MCF 10A (cell line): ENCODE data around the gene CROCC. TPM values are rescaled to one million over a fixed set of nuclear protein-coding genes. Genes with fewer than 3 reads are reported as not detected.

Experiments
- BruUV-seq: library from RNA; stranded (reverse); fragments of 400-500 nt; replicated peaks from 2 replicates; lab custom pipeline; 2021; lab: Mats Ljungman, UMichigan
- CTCF ChIA-PET: fragments of 300-600 bp; sonication (Branson Sonifier 250); formaldehyde crosslinking; extraction: SDS; loops from one replicate; lab custom pipeline; 2021; ENCODE audit warnings: antibody characterized with exemption, inconsistent platforms; lab: Yijun Ruan, JAX
- POLR2A ChIA-PET: fragments of 300-600, 350-650 bp; sonication (Branson Sonifier 250); formaldehyde crosslinking; extraction: SDS; loops from one replicate; lab custom pipeline; 2020; ENCODE audit warnings: antibody characterized with exemption, inconsistent platforms; lab: Yijun Ruan, JAX
- DNase-seq: peaks from one replicate; pipeline ENCODE4 v3.0.0-alpha.2; 2018; ENCODE audit not compliant: unreplicated experiment
- H3K27ac Mint-ChIP-seq: one replicate; pipeline ENCODE4 v1.8.0; 2022; ENCODE audit warnings: mild to moderate bottlenecking, low read depth, mixed read lengths; ENCODE audit not compliant: unreplicated experiment
- H3K27me3 Mint-ChIP-seq: one replicate; pipeline ENCODE4 v1.8.0; 2022; ENCODE audit warnings: mixed read lengths; ENCODE audit not compliant: insufficient read depth, unreplicated experiment
- H3K36me3 Mint-ChIP-seq: one replicate; pipeline ENCODE4 v1.8.0; 2022; ENCODE audit warnings: mild to moderate bottlenecking, moderate library complexity, mixed read lengths; ENCODE audit not compliant: insufficient read depth, unreplicated experiment
- H3K4me1 Mint-ChIP-seq: one replicate; pipeline ENCODE4 v1.8.0; 2022; ENCODE audit warnings: mixed read lengths; ENCODE audit not compliant: insufficient read depth, unreplicated experiment
- H3K4me3 Mint-ChIP-seq: one replicate; pipeline ENCODE4 v1.8.0; 2022; ENCODE audit warnings: mild to moderate bottlenecking, moderate library complexity, mixed read lengths; ENCODE audit not compliant: unreplicated experiment
- H3K9me3 Mint-ChIP-seq: one replicate; pipeline ENCODE4 v1.8.0; 2022; ENCODE audit warnings: mixed read lengths; ENCODE audit not compliant: unreplicated experiment
- intact Hi-C: fragments of 100-400 bp; cut with micrococcal nuclease; formaldehyde crosslinking; loops from 2 replicates; pipeline ENCODE4 v1.14.1; 2022
- total RNA-seq: library from RNA; stranded (reverse); gene quantifications from 2 replicates; pipeline ENCODE4 v1.2.3, GENCODE V29; 2022
- TF ChIP-seq, protein P1 (sequence below): fragments of 200-600 bp; IDR thresholded peaks from one replicate; pipeline ENCODE4 v1.8.0; 2022; ENCODE audit warnings: antibody characterized with exemption, mild to moderate bottlenecking; ENCODE audit not compliant: unreplicated experiment

Gene CROCC
- total RNA-seq, 1 experiment from 2014 or later: 9.6 TPM

DNA sequence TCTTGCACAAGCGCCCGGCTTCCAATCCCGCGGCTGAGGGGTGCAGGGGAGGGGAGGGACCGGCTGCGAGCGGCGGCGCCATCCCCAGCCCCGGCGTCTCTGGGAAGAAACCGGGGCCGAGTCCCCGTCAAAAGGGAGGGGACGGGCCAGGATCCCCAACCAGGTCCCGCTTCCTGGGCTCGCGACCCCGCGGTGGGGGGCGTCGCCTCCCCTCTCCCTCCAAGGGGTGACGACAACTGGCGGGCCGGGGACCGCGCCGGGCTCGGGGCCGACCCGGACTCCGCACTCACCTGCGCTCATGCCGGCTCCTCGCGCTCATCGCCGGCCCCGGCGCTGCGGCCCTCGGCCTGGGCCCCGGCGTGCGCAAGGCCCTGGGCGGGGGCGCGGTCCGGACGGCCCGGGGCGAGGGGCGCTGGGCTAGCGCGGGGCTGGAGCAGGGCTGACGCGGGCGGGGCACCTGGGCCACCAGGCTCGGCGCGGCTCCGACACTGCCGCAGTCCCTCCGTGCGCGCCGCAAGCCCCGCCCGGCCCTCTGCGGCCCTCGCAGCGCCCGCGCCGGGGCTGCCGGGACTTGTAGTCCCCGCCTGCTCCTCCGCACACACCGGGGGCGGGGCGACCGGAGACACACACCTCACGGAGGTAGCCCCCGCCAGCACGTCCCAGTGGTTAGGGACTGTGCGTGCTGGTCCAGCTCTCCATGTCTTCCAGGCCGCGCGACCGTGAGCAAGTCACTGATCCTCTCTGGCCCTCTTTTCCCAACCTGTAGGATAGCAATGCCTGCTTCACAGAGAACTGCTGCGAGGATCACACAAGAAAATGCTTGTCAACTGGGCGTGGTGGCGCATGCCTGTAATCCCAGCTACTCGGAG is 89.9 kb downstream of the CROCC start, which contains the start of gene ATP13A2:
TSS of gene ATP13A2 (minus strand) at position 490 of the 869 bp plus-strand sequence. CDS start at position 300, 190 bp downstream.
- Mint-ChIP-seq H3K4me1 (peaks cover 18% of the 10 kb centered on the region), H3K27me3 (no peaks in the 10 kb centered on the region), H3K9me3 (no peaks in the 10 kb centered on the region), H3K36me3 (no peaks in the 10 kb centered on the region), H3K27ac (peak within 1 kb of the TSS; percentile 42), H3K4me3 (peak within 1 kb of the TSS; percentile 76)
- ChIA-PET POLR2A (interaction anchor here (0.6 to 2.0 kb wide), 5 partner anchors 8 to 60 kb away, joined by 3 to 13 read pairs (median 3); no protein-coding TSS in a partner anchor), CTCF (interaction anchor here (0.7 kb wide), 1 partner anchor 57 kb away, joined by 5 read pairs; no protein-coding TSS in a partner anchor)
- peak; percentile 75 for DNase-seq
- TF ChIP-seq, protein P1, sequence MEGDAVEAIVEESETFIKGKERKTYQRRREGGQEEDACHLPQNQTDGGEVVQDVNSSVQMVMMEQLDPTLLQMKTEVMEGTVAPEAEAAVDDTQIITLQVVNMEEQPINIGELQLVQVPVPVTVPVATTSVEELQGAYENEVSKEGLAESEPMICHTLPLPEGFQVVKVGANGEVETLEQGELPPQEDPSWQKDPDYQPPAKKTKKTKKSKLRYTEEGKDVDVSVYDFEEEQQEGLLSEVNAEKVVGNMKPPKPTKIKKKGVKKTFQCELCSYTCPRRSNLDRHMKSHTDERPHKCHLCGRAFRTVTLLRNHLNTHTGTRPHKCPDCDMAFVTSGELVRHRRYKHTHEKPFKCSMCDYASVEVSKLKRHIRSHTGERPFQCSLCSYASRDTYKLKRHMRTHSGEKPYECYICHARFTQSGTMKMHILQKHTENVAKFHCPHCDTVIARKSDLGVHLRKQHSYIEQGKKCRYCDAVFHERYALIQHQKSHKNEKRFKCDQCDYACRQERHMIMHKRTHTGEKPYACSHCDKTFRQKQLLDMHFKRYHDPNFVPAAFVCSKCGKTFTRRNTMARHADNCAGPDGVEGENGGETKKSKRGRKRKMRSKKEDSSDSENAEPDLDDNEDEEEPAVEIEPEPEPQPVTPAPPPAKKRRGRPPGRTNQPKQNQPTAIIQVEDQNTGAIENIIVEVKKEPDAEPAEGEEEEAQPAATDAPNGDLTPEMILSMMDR: no peak
- intact Hi-C loops: loop anchor here (5.0 kb wide), 1 partner anchor 36 kb away; no protein-coding TSS in a partner anchor
- BruUV-seq: no TSS peak

DNA sequence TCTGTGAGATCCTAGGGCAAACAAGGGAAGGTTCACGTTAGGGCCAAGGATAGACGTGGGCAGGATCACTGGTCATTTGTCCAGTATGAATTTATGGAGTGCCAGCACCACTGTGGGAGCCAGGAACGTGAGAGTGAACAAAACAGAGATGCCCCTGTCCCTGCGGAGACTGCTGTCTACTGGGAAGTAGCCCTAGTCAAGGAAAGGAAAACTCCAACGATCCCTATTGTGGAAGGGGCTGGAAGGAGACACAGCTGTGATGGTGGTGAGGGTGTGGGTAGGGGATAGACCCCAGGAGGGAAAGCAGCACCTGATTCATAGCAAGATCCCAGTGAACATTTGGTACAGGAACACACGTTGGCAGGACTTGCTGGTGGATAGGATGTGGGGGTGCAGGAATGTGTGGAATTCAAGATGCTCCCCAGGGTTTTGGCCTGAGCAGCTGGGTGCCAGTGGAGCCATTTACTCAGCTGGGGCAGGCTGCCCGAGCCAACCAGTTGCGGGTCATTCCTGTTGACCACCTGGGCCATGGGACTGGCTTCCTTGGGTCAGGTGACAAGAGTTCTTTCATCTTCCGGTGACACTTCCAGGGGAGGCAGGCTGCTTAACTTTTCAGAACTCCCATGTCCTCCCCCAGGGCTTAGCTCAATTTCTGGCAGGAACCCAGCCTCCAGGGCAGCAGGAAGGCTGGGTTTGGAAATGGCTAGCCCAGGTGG is 91.2 kb downstream of the CROCC start:
- peaks cover 6% of the 10 kb centered on the region for H3K36me3 Mint-ChIP-seq
- no peak overlapping the region for H3K4me3 Mint-ChIP-seq
- H3K4me1 Mint-ChIP-seq: peaks cover 18% of the 10 kb centered on the region
- no peaks in the 10 kb centered on the region for H3K9me3 Mint-ChIP-seq
- BruUV-seq: no TSS peak
- POLR2A ChIA-PET: interaction anchor here (0.6 to 2.0 kb wide), 6 partner anchors 9 to 61 kb away, joined by 3 to 13 read pairs (median 4); no protein-coding TSS in a partner anchor
- DNase-seq: peak; percentile 49
- H3K27me3 Mint-ChIP-seq: no peaks in the 10 kb centered on the region
- CTCF ChIA-PET: no interaction called here
- TF ChIP-seq, protein P1: no peak
- intact Hi-C loops: loop anchor here (5.0 kb wide), 1 partner anchor 34 kb away; no protein-coding TSS in a partner anchor
- no peak overlapping the region for H3K27ac Mint-ChIP-seq

DNA sequence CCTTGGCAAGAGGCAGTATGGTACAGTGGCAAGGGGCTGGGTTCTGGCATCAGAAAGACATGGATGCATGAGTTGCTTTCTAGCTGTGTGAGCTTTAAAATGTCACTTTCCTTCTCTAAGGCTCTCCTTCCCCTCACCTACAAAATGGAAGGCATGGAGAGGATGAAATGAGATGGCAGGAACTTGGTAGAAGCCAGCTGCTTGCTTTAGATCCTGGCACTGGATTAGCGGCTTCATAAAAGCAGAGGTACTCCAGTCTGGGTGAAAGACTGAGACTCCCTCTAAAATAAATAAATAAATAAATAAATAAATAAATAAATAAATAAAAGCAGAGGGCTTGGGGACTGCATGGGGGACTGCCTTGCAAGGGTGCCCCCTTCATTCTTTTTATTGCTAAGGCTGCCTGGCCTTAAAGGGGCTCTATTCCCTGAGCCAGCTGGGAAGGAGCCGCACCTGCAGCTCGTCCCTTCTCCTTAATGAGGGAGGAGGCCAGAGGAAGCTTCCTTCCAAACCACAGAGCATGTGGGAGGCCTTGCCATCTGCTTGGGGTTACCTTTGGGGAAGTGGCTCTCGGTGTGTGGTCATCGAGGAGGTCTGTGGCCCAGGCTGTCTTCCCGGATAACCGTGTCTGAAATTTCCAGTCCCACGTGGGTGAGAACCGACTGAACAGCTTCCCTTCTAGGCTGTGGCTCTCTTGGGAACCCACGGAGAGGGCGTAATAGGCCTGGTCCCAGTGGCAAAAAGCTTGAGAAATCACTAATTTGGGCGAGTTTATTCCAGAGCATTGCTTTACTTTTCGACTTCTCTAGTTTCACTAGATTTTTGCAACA is 92.0 kb downstream of the CROCC start:
- TF ChIP-seq, protein P1: no peak
- POLR2A ChIA-PET: interaction anchor here (0.6 to 2.0 kb wide), 5 partner anchors 9 to 92 kb away, joined by 3 to 13 read pairs (median 6); partner anchors contain the start of gene CROCC
- no peaks in the 10 kb centered on the region for H3K9me3 Mint-ChIP-seq
- BruUV-seq: no TSS peak
- peaks cover 18% of the 10 kb centered on the region for H3K4me1 Mint-ChIP-seq
- no peak overlapping the region for H3K27ac Mint-ChIP-seq
- no peak for DNase-seq
- peaks cover 10% of the 10 kb centered on the region for H3K36me3 Mint-ChIP-seq
- H3K27me3 Mint-ChIP-seq: no peaks in the 10 kb centered on the region
- intact Hi-C loops: loop anchor here (5.0 kb wide), 1 partner anchor 34 kb away; no protein-coding TSS in a partner anchor
- no peak overlapping the region for H3K4me3 Mint-ChIP-seq
- CTCF ChIA-PET: no interaction called here
